ENCODE results near the gene NKAIN2.

The NKAIN2 gene

GRCh38 chr6:123811378-123811777 lies 7.7 kb downstream of the NKAIN2 start:
- no peak overlapping the region for H3K27ac ChIP-seq (ENCODE audit: low read depth, low read length)
- no peak overlapping the region for H3K4me3 ChIP-seq (ENCODE audit: low read length)
- no peaks in the 10 kb centered on the region for H3K27me3 ChIP-seq (ENCODE audit: control insufficient read depth, insufficient read depth, low read length)
- no peaks in the 10 kb centered on the region for H3K36me3 ChIP-seq (ENCODE audit: control insufficient read depth, insufficient read depth, low read length)
- no peaks in the 10 kb centered on the region for H3K4me1 ChIP-seq (ENCODE audit: control insufficient read depth, insufficient read depth, low read length)
- no peak overlapping the region for H3K9ac ChIP-seq (ENCODE audit: low read length)

DNA sequence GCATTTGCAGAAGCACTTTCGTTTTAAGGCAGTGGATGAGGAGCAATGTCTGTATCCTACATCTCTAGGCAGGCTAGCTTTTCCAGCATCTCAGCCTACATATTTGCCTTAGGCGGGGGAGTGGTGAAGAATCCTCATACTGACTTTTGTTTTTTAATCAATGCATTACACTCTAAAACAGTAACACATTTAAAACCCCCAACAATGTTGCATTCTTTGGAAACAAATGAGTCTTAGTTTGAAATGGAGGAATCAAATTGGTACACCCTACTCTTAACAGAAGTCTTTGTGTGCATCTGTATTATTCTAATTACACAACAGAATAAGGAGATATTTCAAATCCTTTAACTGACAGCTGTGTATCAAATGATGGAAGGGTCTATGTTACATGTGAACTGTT lies 9.0 kb downstream of the NKAIN2 start:
- no peak overlapping the region for H3K9ac ChIP-seq (ENCODE audit: low read length)

DNA sequence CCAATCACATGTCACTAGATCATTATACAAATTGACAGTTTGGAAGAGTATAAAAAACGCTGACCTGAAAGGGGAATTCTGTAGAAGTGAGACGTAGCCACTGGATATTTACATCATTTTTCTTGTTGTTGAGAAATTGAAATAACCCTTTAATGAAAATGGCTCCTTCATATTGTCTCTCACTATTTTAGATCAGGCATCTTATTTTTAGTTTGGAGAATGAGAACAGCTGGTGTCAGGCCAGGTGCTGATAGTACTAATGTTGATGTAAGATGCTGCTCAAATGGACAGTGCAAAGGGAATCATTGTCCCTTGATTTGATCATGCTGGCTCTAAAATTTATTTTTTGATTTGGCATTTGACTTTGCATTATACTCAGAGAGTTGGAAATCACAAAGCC lies 17.4 kb downstream of the NKAIN2 start:
- H3K9ac ChIP-seq (ENCODE audit: low read length): no peak overlapping the region
- H3K4me1 ChIP-seq (ENCODE audit: control insufficient read depth, insufficient read depth, low read length): no peaks in the 10 kb centered on the region
- H3K27ac ChIP-seq (ENCODE audit: low read depth, low read length): no peak overlapping the region
- no peak overlapping the region for H3K4me3 ChIP-seq (ENCODE audit: low read length)
- H3K27me3 ChIP-seq (ENCODE audit: control insufficient read depth, insufficient read depth, low read length): no peaks in the 10 kb centered on the region
- H3K36me3 ChIP-seq (ENCODE audit: control insufficient read depth, insufficient read depth, low read length): no peaks in the 10 kb centered on the region

More for the DNA sequence above, 9.0 kb downstream of the NKAIN2 start:
- Histone ChIP-seq H3K27ac (ENCODE audit: low read depth, low read length) (no peak overlapping the region), H3K4me3 (ENCODE audit: low read length) (no peak overlapping the region), H3K4me1 (ENCODE audit: control insufficient read depth, insufficient read depth, low read length) (no peaks in the 10 kb centered on the region), H3K27me3 (ENCODE audit: control insufficient read depth, insufficient read depth, low read length) (no peaks in the 10 kb centered on the region), H3K36me3 (ENCODE audit: control insufficient read depth, insufficient read depth, low read length) (no peaks in the 10 kb centered on the region)

- Histone ChIP-seq H3K4me1 (ENCODE audit: control insufficient read depth, insufficient read depth, low read length) (no peaks in the 10 kb centered on the region), H3K27ac (ENCODE audit: low read depth, low read length) (no peak overlapping the region), H3K36me3 (ENCODE audit: control insufficient read depth, insufficient read depth, low read length) (no peaks in the 10 kb centered on the region), H3K9ac (ENCODE audit: low read length) (no peak overlapping the region), H3K27me3 (ENCODE audit: control insufficient read depth, insufficient read depth, low read length) (no peaks in the 10 kb centered on the region), H3K4me3 (ENCODE audit: low read length) (no peak overlapping the region)
Measured at GRCh38 chr6:123829302-123829953, 25.8 kb downstream of the NKAIN2 start.

- no peaks in the 10 kb centered on the region for H3K36me3 ChIP-seq (ENCODE audit: control insufficient read depth, insufficient read depth, low read length)
- H3K9ac ChIP-seq (ENCODE audit: low read length): no peak overlapping the region
- no peak overlapping the region for H3K4me3 ChIP-seq (ENCODE audit: low read length)
- no peak overlapping the region for H3K27ac ChIP-seq (ENCODE audit: low read depth, low read length)
- no peaks in the 10 kb centered on the region for H3K4me1 ChIP-seq (ENCODE audit: control insufficient read depth, insufficient read depth, low read length)
- H3K27me3 ChIP-seq (ENCODE audit: control insufficient read depth, insufficient read depth, low read length): no peaks in the 10 kb centered on the region
Measured at GRCh38 chr6:123830120-123830519, 26.5 kb downstream of the NKAIN2 start.

DNA sequence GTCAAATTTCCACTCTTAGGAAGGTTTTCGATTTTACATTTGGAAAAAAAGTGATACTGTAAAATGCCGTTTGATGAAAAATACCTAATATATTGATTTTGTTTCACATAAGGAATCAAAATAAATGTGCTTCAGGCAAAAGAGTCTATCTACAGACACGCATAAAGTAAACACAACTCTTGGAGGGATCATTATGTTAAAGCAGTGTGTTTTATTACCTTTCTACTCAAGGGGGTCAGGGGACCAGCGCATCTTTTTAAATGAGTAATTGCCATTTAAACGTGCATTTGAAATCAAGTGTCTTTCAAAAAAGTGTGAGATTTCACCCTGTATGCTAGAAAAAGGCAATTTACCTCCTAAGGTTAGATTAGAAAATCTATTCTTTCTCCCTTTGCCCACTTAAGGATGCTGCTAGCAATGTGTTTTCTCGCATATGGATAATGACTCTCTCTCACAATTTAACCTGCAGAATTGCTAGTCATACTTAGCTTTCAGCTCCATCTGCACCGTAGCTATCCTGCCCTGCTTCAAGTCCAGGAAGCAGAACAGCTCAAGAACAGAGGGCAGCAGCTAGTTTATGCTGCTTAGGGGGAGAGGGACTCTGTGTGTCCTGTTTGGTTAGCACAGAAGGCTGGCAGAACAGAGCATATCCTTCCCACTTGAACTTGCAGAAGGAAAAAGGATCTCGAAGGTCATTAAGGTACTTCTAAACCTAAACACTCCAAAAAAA lies 35.0 kb downstream of the NKAIN2 start:
- no peaks in the 10 kb centered on the region for H3K27me3 ChIP-seq (ENCODE audit: control insufficient read depth, insufficient read depth, low read length)
- H3K36me3 ChIP-seq (ENCODE audit: control insufficient read depth, insufficient read depth, low read length): no peaks in the 10 kb centered on the region
- H3K4me3 ChIP-seq (ENCODE audit: low read length): no peak overlapping the region
- no peak overlapping the region for H3K9ac ChIP-seq (ENCODE audit: low read length)
- H3K27ac ChIP-seq (ENCODE audit: low read depth, low read length): no peak overlapping the region
- no peaks in the 10 kb centered on the region for H3K4me1 ChIP-seq (ENCODE audit: control insufficient read depth, insufficient read depth, low read length)

- Histone ChIP-seq H3K36me3 (ENCODE audit: control insufficient read depth, insufficient read depth, low read length) (no peaks in the 10 kb centered on the region), H3K4me3 (ENCODE audit: low read length) (no peak overlapping the region), H3K27ac (ENCODE audit: low read depth, low read length) (no peak overlapping the region)
Measured at GRCh38 chr6:123841067-123841896, 37.6 kb downstream of the NKAIN2 start.

GRCh38 chr6:123844011-123844410 lies 40.3 kb downstream of the NKAIN2 start:
- Histone ChIP-seq H3K27me3 (ENCODE audit: control insufficient read depth, insufficient read depth, low read length) (no peaks in the 10 kb centered on the region), H3K36me3 (ENCODE audit: control insufficient read depth, insufficient read depth, low read length) (no peaks in the 10 kb centered on the region), H3K4me1 (ENCODE audit: control insufficient read depth, insufficient read depth, low read length) (no peaks in the 10 kb centered on the region), H3K4me3 (ENCODE audit: low read length) (no peak overlapping the region), H3K27ac (ENCODE audit: low read depth, low read length) (no peak overlapping the region), H3K9ac (ENCODE audit: low read length) (no peak overlapping the region)

More at GRCh38 chr6:123841067-123841896, 37.6 kb downstream of the NKAIN2 start:
- no peak overlapping the region for H3K9ac ChIP-seq (ENCODE audit: low read length)
- H3K27me3 ChIP-seq (ENCODE audit: control insufficient read depth, insufficient read depth, low read length): no peaks in the 10 kb centered on the region
- H3K4me1 ChIP-seq (ENCODE audit: control insufficient read depth, insufficient read depth, low read length): no peaks in the 10 kb centered on the region

DNA sequence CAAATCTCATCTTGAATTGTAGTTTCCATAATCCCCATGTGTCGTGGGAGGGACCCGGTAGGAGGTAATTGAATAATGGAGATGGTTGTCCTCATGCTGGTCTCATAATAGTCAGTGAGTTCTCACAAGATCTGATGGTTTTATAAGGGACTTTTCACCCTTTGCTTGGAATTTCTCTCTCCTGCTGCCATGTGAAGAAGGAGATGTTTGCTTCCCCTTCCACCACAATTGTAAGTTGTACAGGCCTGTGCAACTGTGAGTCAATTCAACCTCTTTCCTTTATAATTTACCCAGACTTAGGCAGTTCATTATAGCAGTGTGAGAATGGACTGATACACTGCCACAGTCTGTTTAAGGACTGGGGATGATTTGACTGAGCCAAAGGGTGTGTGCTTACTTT lies 44.7 kb downstream of the NKAIN2 start:
- H3K36me3 ChIP-seq (ENCODE audit: control insufficient read depth, insufficient read depth, low read length): no peaks in the 10 kb centered on the region
- H3K27ac ChIP-seq (ENCODE audit: low read depth, low read length): no peak overlapping the region
- H3K27me3 ChIP-seq (ENCODE audit: control insufficient read depth, insufficient read depth, low read length): no peaks in the 10 kb centered on the region
- H3K4me3 ChIP-seq (ENCODE audit: low read length): no peak overlapping the region
- H3K4me1 ChIP-seq (ENCODE audit: control insufficient read depth, insufficient read depth, low read length): no peaks in the 10 kb centered on the region
- no peak overlapping the region for H3K9ac ChIP-seq (ENCODE audit: low read length)

DNA sequence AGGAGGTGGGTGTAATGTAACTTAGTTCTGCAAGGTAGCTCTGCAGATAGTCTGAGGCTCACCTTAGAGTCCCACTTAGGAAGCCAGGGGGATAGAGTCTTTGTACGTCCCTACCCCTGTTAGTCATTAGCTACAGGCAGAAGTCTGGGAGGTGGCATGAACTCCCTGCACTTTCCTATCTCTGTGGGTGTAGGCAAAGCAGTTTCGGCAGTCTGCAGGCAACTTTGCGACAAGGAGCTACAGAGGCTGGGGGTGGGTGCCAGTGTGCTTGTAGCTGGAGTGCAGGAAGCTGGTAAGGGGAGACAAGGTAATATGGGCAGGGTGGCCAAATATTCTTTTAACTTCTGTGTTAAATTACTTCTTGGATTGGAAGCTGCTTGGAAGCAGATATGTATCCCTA lies 45.7 kb downstream of the NKAIN2 start:
- H3K9ac ChIP-seq (ENCODE audit: low read length): no peak overlapping the region
- no peaks in the 10 kb centered on the region for H3K4me1 ChIP-seq (ENCODE audit: control insufficient read depth, insufficient read depth, low read length)
- H3K27me3 ChIP-seq (ENCODE audit: control insufficient read depth, insufficient read depth, low read length): no peaks in the 10 kb centered on the region
- no peaks in the 10 kb centered on the region for H3K36me3 ChIP-seq (ENCODE audit: control insufficient read depth, insufficient read depth, low read length)
- H3K27ac ChIP-seq (ENCODE audit: low read depth, low read length): no peak overlapping the region
- H3K4me3 ChIP-seq (ENCODE audit: low read length): no peak overlapping the region

DNA sequence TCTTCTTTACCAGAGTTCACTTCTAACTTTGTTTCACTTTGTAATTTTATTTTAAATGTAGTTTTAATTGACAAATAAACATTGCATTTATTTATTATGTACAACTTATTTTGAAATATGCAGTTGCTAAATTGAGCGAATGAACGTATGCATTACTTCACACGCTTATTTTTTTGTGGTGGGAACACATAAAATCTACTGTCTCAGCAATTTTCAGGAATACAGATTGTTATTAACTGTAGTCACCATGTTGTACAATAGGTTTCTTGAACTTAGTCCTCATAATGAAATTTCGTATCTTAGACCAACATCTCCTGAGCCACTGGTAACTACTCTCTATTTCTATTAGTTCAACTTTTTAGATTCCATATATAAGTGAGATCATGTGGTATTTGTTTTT lies 46.9 kb downstream of the NKAIN2 start:
- no peak overlapping the region for H3K9ac ChIP-seq (ENCODE audit: low read length)
- no peak overlapping the region for H3K27ac ChIP-seq (ENCODE audit: low read depth, low read length)
- no peaks in the 10 kb centered on the region for H3K4me1 ChIP-seq (ENCODE audit: control insufficient read depth, insufficient read depth, low read length)
- no peak overlapping the region for H3K4me3 ChIP-seq (ENCODE audit: low read length)
- H3K27me3 ChIP-seq (ENCODE audit: control insufficient read depth, insufficient read depth, low read length): no peaks in the 10 kb centered on the region
- H3K36me3 ChIP-seq (ENCODE audit: control insufficient read depth, insufficient read depth, low read length): no peaks in the 10 kb centered on the region

DNA sequence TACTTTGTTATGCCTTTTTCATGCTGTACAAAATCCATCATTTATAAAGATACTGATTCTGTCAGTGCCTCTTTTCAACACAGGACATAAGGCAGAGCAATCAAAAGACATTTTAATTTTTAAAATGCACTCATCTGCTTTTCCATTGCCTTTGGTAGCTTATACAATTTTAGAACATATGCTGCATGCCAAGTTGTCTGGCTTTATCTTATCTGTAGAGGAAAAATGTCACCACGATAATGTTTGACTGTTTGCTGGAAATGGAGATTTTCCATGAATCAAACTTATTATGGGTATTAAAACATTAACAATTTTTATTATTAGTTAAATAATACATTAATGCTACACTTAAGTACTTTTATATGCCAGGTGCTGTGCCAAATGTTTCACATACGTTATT lies 50.5 kb downstream of the NKAIN2 start:
- Histone ChIP-seq H3K9ac (ENCODE audit: low read length) (no peak overlapping the region), H3K27me3 (ENCODE audit: control insufficient read depth, insufficient read depth, low read length) (no peaks in the 10 kb centered on the region), H3K27ac (ENCODE audit: low read depth, low read length) (no peak overlapping the region), H3K4me1 (ENCODE audit: control insufficient read depth, insufficient read depth, low read length) (no peaks in the 10 kb centered on the region), H3K4me3 (ENCODE audit: low read length) (no peak overlapping the region), H3K36me3 (ENCODE audit: control insufficient read depth, insufficient read depth, low read length) (no peaks in the 10 kb centered on the region)
